ENCODE measurements around the gene CNBP.
"Not testable (repeated sequence)": the region's sequence is repeated elsewhere in the genome, so short reads cannot be mapped to it uniquely, and the experiment has no call there.

CNBP gene

DNA sequence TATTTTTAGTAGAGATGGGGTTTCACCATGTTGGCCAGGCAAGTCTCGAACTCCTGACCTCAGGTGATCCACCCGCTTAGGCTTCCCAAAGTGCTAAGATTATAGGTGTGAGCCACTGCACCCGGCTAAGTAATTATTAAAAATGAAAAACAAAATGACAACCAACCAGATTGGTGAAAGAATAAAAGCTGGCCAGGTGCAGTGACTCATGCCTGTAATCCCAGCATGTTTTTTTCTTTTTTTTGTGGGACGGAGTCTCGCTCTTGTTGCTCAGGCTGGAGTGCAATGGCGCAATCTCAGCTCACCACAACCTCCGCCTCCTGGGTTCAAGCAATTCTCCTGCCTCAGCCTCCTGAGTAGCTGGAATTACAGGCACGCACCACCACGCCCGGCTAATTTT, 47.4 kb downstream of the CNBP start:
- in situ Hi-C loops (cut with HindIII; ENCODE audit: low sequenced_read_pairs), result not testable (repeated sequence)

DNA sequence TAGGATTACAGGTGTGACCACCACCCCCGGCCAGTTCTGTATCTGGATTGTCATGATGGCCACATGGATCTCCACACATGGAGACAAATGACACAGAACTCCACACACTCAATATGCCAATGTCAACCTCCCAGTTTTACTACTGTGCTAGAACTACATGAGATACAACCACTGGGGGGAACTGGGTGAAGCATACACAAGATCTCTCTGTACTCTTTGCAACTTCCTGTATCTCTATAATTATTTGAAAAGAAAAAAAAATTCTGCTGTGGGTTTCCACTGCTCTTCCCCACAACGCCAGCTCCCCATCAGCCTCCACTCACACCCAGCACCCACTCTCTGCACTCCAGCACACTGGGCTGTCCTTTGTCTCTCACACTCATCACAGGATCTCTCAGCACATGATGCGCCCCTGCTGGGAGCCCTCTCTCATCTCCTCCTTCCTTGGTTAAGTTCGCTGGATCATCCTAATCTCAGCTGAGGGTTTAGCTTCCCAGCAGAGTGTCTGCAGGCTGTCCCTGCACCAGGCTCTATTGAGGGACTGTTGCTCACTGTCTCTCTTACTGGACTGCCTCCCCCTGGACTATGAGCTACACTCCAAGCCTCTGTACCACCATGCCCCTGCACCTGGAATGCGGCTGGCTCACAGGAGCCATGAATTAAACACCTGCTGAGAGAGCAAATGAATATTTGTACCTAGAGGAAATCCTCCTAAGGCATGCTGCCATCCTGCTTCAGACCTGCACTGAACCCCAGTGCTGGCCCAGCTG, 51.4 kb downstream of the CNBP start:
- in situ Hi-C loops (cut with HindIII; ENCODE audit: low sequenced_read_pairs), result no loop called here

GRCh38 chr3:129131465-129132088, 52.1 kb downstream of the CNBP start:
- in situ Hi-C loops (cut with HindIII; ENCODE audit: low sequenced_read_pairs), result no loop called here

GRCh38 chr3:129130291-129130813, 53.3 kb downstream of the CNBP start:
- in situ Hi-C loops (cut with HindIII; ENCODE audit: low sequenced_read_pairs), result no loop called here

- in situ Hi-C loops (cut with HindIII; ENCODE audit: low sequenced_read_pairs), result no loop called here
Measured at GRCh38 chr3:129128357-129129155, 55.1 kb downstream of the CNBP start.

DNA sequence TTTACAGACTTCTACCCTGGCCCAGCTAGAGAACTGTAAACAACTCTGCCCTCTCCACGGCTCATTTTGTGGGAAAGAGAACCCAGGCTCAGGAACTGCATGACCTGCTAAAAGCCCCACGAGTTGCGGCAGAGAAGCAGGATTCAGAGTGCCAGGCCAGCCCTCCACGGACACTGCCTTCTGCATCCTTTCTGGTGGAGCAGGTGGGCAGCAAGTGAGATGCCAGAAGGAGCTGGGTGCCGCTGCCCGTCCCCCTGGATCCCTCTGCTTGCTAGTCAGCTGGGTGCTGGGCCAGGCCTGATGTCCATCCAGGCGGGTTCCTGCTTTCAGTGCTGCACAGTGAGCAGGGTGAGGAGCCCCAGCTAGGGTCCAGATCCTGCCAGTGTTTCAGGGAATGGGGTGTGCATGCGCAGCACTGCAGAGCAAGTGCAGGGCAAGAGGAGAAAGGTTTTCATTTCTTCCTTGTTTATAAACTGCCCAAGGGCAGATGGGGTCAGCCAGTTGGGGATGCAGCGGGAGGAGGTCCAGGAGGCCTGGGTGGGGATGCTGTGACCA, 56.9 kb downstream of the CNBP start:
- in situ Hi-C loops (cut with HindIII; ENCODE audit: low sequenced_read_pairs), result no loop called here

DNA sequence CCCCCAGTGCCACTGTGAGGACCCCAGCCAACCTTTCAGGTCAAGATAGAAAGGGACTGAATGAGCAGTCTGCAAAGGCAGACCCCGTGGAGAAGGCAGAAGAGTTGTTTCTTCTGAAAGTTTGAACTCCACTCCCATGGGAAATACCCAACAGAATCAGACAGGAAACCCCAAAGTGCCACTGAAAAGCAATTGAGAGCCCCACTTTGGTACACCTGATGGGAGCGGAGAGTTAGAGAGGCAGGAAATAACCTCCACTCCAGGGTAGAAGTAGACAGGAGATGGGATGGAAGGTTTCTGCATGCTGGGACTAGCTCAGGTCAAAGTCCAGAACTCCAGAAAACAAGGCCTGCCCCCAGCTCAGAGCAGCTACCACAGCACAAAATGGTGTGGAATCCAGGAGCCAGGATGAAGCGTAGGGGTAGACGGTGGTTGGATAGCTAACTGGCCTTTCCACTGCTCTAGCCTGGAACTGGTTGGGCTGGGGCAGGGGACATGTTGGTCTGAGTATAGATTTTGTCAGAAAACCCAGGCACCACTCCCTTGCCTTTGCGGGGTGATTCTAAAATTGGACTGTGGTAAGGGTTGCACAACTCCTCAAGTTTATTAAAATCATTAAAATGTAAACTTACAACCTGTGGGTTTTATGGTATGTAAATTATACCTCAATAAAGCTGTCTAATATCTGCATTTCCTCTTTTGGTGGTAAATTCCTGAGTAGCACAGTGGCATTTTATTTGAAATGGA, 60.2 kb downstream of the CNBP start:
- in situ Hi-C loops (cut with HindIII; ENCODE audit: low sequenced_read_pairs), result loop anchor here (5.0 kb wide), 2 partner anchors 49 to 126 kb away; no protein-coding TSS in a partner anchor

GRCh38 chr3:129122412-129123011, 61.2 kb downstream of the CNBP start:
- in situ Hi-C loops (cut with HindIII; ENCODE audit: low sequenced_read_pairs), result loop anchor here (5.0 kb wide), 2 partner anchors 50 to 125 kb away; no protein-coding TSS in a partner anchor

DNA sequence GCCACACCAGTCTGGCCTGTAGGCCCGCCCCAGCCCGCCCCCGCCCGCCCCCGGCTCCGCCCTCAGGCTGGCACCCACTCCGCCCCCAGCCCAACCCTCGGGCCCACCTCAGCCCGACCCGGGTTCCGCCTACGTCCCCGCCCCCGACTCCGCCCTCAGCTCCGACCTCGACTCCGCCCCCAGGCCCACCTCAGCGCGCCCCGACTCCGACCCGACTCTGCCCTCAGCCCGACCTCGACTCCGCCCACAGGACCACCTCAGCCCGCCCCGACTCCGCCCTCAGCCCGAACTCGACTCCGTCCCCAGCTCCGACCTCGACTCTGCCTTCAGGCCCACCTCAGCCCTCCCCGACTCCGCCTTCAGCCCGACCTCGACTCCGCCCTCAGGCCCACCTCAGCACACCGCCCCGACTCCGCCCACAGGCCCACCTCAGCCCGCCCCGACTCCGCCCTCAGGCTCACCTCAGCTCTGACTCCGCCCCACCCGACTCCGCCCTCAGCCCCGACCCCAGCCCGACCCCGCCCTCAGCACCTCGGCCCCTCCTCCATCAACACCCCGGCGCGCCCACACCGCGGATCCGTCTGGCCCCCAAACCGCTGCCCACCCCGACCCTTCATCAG, 61.8 kb downstream of the CNBP start, which contains the start of gene RAB43:
Gene RAB43 (minus strand): TSS at position 13 of the 620 bp plus-strand sequence. CDS start 315 bp downstream, outside the sequence.
- in situ Hi-C loops (cut with HindIII; ENCODE audit: low sequenced_read_pairs), result loop anchor here (5.0 kb wide), 2 partner anchors 50 to 125 kb away; no protein-coding TSS in a partner anchor

DNA sequence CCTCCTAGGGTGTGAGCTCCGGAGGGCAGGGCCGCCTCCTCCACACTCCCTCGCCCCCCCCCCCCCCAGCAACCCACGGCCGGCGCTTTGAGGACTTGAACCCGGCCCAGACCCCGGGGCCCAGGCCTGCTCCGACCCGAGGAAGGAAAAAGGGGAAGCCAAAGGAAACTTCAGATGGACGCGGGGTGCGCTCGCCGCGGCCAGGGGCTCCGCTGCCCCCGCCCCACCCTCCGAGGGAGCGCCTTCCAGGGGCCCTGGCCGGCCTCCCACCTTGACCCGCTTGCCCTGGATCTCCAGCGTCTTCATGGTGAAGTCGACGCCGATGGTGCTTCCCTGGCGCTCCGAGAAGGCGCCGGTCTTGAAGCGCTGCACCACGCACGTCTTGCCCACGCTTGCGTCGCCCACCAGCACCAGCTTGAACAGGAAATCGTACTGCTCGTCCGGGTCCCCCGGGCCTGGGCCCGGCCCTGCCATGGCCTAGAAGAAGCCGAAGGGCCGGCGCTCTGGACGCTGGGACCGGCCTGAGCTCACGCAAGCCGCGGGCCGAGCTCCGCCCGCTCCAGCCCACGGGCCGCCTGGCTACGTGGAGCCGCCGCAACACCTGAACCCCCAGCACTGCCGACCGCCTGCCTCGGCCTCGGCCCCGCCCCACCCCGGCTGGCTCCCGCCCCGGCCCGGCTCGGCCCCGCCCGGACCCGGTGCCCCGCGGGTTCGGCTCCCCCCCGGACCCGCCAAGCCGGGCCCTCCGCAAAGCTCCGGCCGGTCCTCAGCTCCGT, 62.5 kb downstream of the CNBP start:
- in situ Hi-C loops (cut with HindIII; ENCODE audit: low sequenced_read_pairs), result loop anchor here (5.0 kb wide), 2 partner anchors 51 to 124 kb away; no protein-coding TSS in a partner anchor

GRCh38 chr3:129120254-129121004, 63.3 kb downstream of the CNBP start:
- in situ Hi-C loops (cut with HindIII; ENCODE audit: low sequenced_read_pairs), result loop anchor here (5.0 kb wide), 2 partner anchors 52 to 123 kb away; no protein-coding TSS in a partner anchor

GRCh38 chr3:129119365-129120100, 64.2 kb downstream of the CNBP start:
- in situ Hi-C loops (cut with HindIII; ENCODE audit: low sequenced_read_pairs), result loop anchor here (5.0 kb wide), 3 partner anchors 47 to 122 kb away; no protein-coding TSS in a partner anchor

- in situ Hi-C loops (cut with HindIII; ENCODE audit: low sequenced_read_pairs), result loop anchor here (5.0 kb wide), 1 partner anchor 46 kb away; no protein-coding TSS in a partner anchor
Measured at GRCh38 chr3:129118745-129119144, 65.0 kb downstream of the CNBP start.
